ENCODE measurements around the gene HOXB1. TPM values are rescaled to one million over a fixed set of nuclear protein-coding genes. Genes with fewer than 3 reads are reported as not detected.
"Not testable (repeated sequence)": the region's sequence is repeated elsewhere in the genome, so short reads cannot be mapped to it uniquely, and the experiment has no call there.

Gene HOXB1
- total RNA-seq, 1 donor from 2014 or later: not detected

GRCh38 chr17:48523010-48523409 lies 7.8 kb downstream of the HOXB1 start:
- no peak for DNase-seq (ENCODE audit: low spot score)

GRCh38 chr17:48522031-48522653 lies 8.7 kb downstream of the HOXB1 start:
- no peak for DNase-seq (ENCODE audit: low spot score)

- DNase-seq (ENCODE audit: low spot score): no peak
Observed at GRCh38 chr17:48520631-48521079, 10.2 kb downstream of the HOXB1 start.

GRCh38 chr17:48519427-48519826 lies 11.4 kb downstream of the HOXB1 start:
- DNase-seq (ENCODE audit: low spot score): no peak

GRCh38 chr17:48517478-48517877 lies 13.3 kb downstream of the HOXB1 start:
- no peak for DNase-seq (ENCODE audit: low spot score)

- no peak for DNase-seq (ENCODE audit: low spot score)
Observed at GRCh38 chr17:48515925-48516900, 14.6 kb downstream of the HOXB1 start.

GRCh38 chr17:48514477-48514876 lies 16.3 kb downstream of the HOXB1 start:
- DNase-seq (ENCODE audit: low spot score): no peak

- DNase-seq (ENCODE audit: low spot score): no peak
Observed at GRCh38 chr17:48513666-48514455, 16.9 kb downstream of the HOXB1 start.

GRCh38 chr17:48513097-48513496 lies 17.7 kb downstream of the HOXB1 start:
- DNase-seq (ENCODE audit: low spot score): no peak

GRCh38 chr17:48510761-48511604 lies 19.8 kb downstream of the HOXB1 start:
- no peak for DNase-seq (ENCODE audit: low spot score)

- no peak for DNase-seq (ENCODE audit: low spot score)
Observed at GRCh38 chr17:48510381-48510760, 20.4 kb downstream of the HOXB1 start.

- DNase-seq (ENCODE audit: low spot score): not testable (repeated sequence)
Observed at GRCh38 chr17:48509708-48510107, 21.1 kb downstream of the HOXB1 start.

GRCh38 chr17:48506246-48506645 lies 24.6 kb downstream of the HOXB1 start:
- no peak for DNase-seq (ENCODE audit: low spot score)

- DNase-seq (ENCODE audit: low spot score): no peak
Observed at GRCh38 chr17:48505788-48506187, 25.0 kb downstream of the HOXB1 start.

- DNase-seq (ENCODE audit: low spot score): no peak
Observed at GRCh38 chr17:48504953-48505352, 25.9 kb downstream of the HOXB1 start.

- DNase-seq (ENCODE audit: low spot score): no peak
Observed at GRCh38 chr17:48503747-48504146, 27.1 kb downstream of the HOXB1 start.

GRCh38 chr17:48502901-48503300 lies 27.9 kb downstream of the HOXB1 start:
- no peak for DNase-seq (ENCODE audit: low spot score)

GRCh38 chr17:48502312-48502711 lies 28.5 kb downstream of the HOXB1 start:
- DNase-seq (ENCODE audit: low spot score): no peak

- DNase-seq (ENCODE audit: low spot score): no peak
Observed at GRCh38 chr17:48500435-48501426, 30.1 kb downstream of the HOXB1 start.

All from mesenteric fat pad (tissue), 1 donor.